HepG2 (cell line): ENCODE measurements around the gene TAS1R1. TPM values are rescaled to one million over a fixed set of nuclear protein-coding genes. Genes with fewer than 3 reads are reported as not detected.

ENCODE experiments used
- CEBPG ChIP-seq: IDR thresholded peaks from 2 replicates; pipeline ENCODE4 v1.6.1; 2016
- FOXJ3 ChIP-seq: sonication (generic); formaldehyde crosslinking; IDR thresholded peaks from 2 replicates; pipeline ENCODE4 v1.4.0; 2020; ENCODE audit warnings: missing genetic modification reagents, mild to moderate bottlenecking, borderline replicate concordance
- FOXO1 ChIP-seq: sonication (generic); formaldehyde crosslinking; IDR thresholded peaks from 2 replicates; pipeline ENCODE4 v1.4.0; 2020; ENCODE audit warnings: missing genetic modification reagents
- FUBP1 ChIP-seq: sonication (generic); formaldehyde crosslinking; IDR thresholded peaks from 2 replicates; pipeline ENCODE4 v1.5.1; 2020; ENCODE audit warnings: missing genetic modification reagents, mild to moderate bottlenecking, borderline replicate concordance
- HDAC2 ChIP-seq: sonication (generic); formaldehyde crosslinking; IDR thresholded peaks from 2 replicates; pipeline ENCODE4 v1.4.0; 2020; ENCODE audit warnings: missing genetic modification reagents
- IKZF5 ChIP-seq: IDR thresholded peaks from 2 replicates; pipeline ENCODE4 v1.6.1; 2018; ENCODE audit warnings: missing genetic modification reagents, mild to moderate bottlenecking, missing compliant biosample characterization
- MXD1 ChIP-seq: sonication (generic); formaldehyde crosslinking; IDR thresholded peaks from 2 replicates; pipeline ENCODE4 v1.4.0; 2020; ENCODE audit warnings: mild to moderate bottlenecking, missing genetic modification reagents
- MXD4 ChIP-seq: IDR thresholded peaks from 2 replicates; pipeline ENCODE4 v1.6.1; 2016; ENCODE audit warnings: mild to moderate bottlenecking, missing biosample characterization, missing genetic modification reagents
- NFE2L2 ChIP-seq: fragments of 150-350 bp; IDR thresholded peaks from 2 replicates; pipeline ENCODE4 v1.6.1; 2014; ENCODE audit warnings: low read length
- PREB ChIP-seq: sonication (generic); formaldehyde crosslinking; IDR thresholded peaks from 2 replicates; pipeline ENCODE4 v1.4.0; 2020; ENCODE audit warnings: missing genetic modification reagents
- RAD51 ChIP-seq: fragments of 450-650 bp; IDR thresholded peaks from 2 replicates; pipeline ENCODE4 v1.6.1; 2016; ENCODE audit warnings: borderline replicate concordance
- REPIN1 ChIP-seq: sonication (generic); formaldehyde crosslinking; IDR thresholded peaks from 2 replicates; pipeline ENCODE4 v1.8.0; 2022; ENCODE audit warnings: missing genetic modification reagents, low read depth, mild to moderate bottlenecking, borderline replicate concordance
- SOX13 ChIP-seq, 3 experiments: fragments of 450-650 bp in 1 of 3; sonication (generic) in 1 of 3; formaldehyde crosslinking in 1 of 3; IDR thresholded peaks in 2 of 3; conservative IDR thresholded peaks in 1 of 3; 2 replicates each; pipeline versions ENCODE4 v1.5.0 to v1.6.1; 2016 to 2020; ENCODE audit warnings: antibody characterized with exemption in 1 of 3, mild to moderate bottlenecking in 1 of 3, missing compliant biosample characterization in 1 of 3, missing genetic modification reagents in 1 of 3, moderate library complexity in 1 of 3
- SYNCRIP ChIP-seq: fragments of 200-400 bp; formaldehyde crosslinking; IDR thresholded peaks from 2 replicates; pipeline ENCODE4 v1.6.1; 2018; ENCODE audit warnings: mild to moderate bottlenecking, low read depth, low read length; ENCODE audit not compliant: insufficient read depth
- TBL1XR1 ChIP-seq: fragments of 150-350 bp; IDR thresholded peaks from 2 replicates; pipeline ENCODE4 v1.6.1; 2014; ENCODE audit warnings: borderline replicate concordance, low read length; ENCODE audit not compliant: partially characterized antibody
- ZNF549 ChIP-seq: sonication (generic); formaldehyde crosslinking; IDR thresholded peaks from 2 replicates; pipeline ENCODE4 v1.5.0; 2020; ENCODE audit warnings: missing genetic modification reagents
- ZNF614 ChIP-seq: IDR thresholded peaks from 2 replicates; pipeline ENCODE4 v1.6.1; 2018; ENCODE audit warnings: missing biosample characterization, missing genetic modification reagents, inconsistent platforms, borderline replicate concordance
- ZNF678 ChIP-seq: sonication (generic); formaldehyde crosslinking; IDR thresholded peaks from 2 replicates; pipeline ENCODE4 v1.4.0; 2020; ENCODE audit warnings: mild to moderate bottlenecking, missing genetic modification reagents
- ZNF788 ChIP-seq: sonication (generic); formaldehyde crosslinking; IDR thresholded peaks from 2 replicates; pipeline ENCODE4 v1.5.0; 2020; ENCODE audit warnings: mild to moderate bottlenecking, missing genetic modification reagents, borderline replicate concordance
- polyA plus RNA-seq, 8 experiments: library from polyadenylated mRNA; depleted of rRNA in 3 of 8; stranded (reverse) in 7 of 8; unstranded in 1 of 8; fragments of >200 nt; fragmentation: Illumina TruSeq in 4 of 8; extraction: Trizol in 4 of 8; gene quantifications; 2 replicates each; pipeline versions ENCODE4 v1.2.1 to v1.2.3, GENCODE V29; 2011 to 2016; ENCODE audit warnings: low read depth in 4 of 8, missing spikeins in 1 of 8, mixed read lengths in 1 of 8; ENCODE audit not compliant: insufficient read depth in 1 of 8
- total RNA-seq, 5 experiments: library from RNA; depleted of rRNA; stranded (reverse); fragments of >200 nt; fragmentation: Illumina TruSeq; extraction: Trizol; gene quantifications; 2 replicates each; pipeline ENCODE4 v1.2.3, GENCODE V29; 2016; ENCODE audit warnings: low read depth in 1 of 5
- TF ChIP-seq, protein P1 (sequence below): sonication (generic); formaldehyde crosslinking; IDR thresholded peaks from 2 replicates; pipeline ENCODE4 v1.4.0; 2020; ENCODE audit warnings: mild to moderate bottlenecking, missing genetic modification reagents
- TF ChIP-seq, protein P2 (sequence below): sonication (generic); formaldehyde crosslinking; IDR thresholded peaks from 2 replicates; pipeline ENCODE4 v1.5.1; 2020; ENCODE audit warnings: mild to moderate bottlenecking, moderate library complexity, missing genetic modification reagents

TAS1R1 gene
- total and polyA plus RNA-seq, 2 of the 13 experiments (the other 11 are each of a cell fraction or from before 2014, with no cell fraction given): 1.4 to 1.6 TPM

DNA sequence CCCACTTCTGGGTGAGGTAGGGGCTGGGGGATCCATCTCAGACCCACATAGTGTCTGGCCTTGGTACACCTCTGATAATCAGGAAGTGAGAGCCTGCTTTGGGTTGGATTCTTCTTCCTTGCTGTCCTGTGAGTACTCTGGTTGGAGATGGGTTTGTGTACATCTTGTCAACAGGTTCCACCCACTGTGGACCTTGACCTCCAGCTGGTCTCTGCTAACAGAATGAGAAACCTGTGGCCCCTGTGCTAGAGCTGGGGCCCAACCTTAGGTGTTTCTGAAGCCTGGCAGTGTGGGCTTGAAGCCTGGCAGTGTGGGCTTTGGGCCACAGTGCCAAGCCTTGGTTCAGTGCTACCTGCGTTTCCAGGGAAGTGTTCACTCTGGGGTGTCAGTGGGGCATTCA is 27.3 kb downstream of the TAS1R1 start (continued):
- no peak for TF ChIP-seq FUBP1 (CRISPR knock-in tag)
- peak; percentile 65; the same call in 1 of the 2 replicates for TF ChIP-seq FOXJ3
- TF ChIP-seq PREB (CRISPR knock-in tag): no peak
- no peak for TF ChIP-seq ZNF678 (CRISPR knock-in tag)
- peak; percentile 12 for TF ChIP-seq TBL1XR1
- TF ChIP-seq SYNCRIP: no peak
- peak; percentile 70; the same call in 1 of the 2 replicates for TF ChIP-seq ZNF614
- peak; percentile 88 for TF ChIP-seq ZNF788 (CRISPR knock-in tag)
- peak; percentile 80; the same call in 1 of the 2 replicates for TF ChIP-seq IKZF5
- TF ChIP-seq MXD4 (CRISPR knock-in tag): 0 out of 2 replicates have a peak, but pooled peaks have one; percentile 31
- peak; percentile 97 for TF ChIP-seq FOXO1
- TF ChIP-seq NFE2L2: no peak
- TF ChIP-seq REPIN1 (CRISPR knock-in tag): no peak; the same call in 1 of the 2 replicates
- TF ChIP-seq RAD51: no peak
- TF ChIP-seq ZNF549 (CRISPR knock-in tag): no peak
- TF ChIP-seq, protein P1, sequence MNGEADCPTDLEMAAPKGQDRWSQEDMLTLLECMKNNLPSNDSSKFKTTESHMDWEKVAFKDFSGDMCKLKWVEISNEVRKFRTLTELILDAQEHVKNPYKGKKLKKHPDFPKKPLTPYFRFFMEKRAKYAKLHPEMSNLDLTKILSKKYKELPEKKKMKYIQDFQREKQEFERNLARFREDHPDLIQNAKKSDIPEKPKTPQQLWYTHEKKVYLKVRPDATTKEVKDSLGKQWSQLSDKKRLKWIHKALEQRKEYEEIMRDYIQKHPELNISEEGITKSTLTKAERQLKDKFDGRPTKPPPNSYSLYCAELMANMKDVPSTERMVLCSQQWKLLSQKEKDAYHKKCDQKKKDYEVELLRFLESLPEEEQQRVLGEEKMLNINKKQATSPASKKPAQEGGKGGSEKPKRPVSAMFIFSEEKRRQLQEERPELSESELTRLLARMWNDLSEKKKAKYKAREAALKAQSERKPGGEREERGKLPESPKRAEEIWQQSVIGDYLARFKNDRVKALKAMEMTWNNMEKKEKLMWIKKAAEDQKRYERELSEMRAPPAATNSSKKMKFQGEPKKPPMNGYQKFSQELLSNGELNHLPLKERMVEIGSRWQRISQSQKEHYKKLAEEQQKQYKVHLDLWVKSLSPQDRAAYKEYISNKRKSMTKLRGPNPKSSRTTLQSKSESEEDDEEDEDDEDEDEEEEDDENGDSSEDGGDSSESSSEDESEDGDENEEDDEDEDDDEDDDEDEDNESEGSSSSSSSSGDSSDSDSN: peak; percentile 55
- TF ChIP-seq CEBPG: no peak
- peak; percentile 96 for TF ChIP-seq HDAC2 (CRISPR knock-in tag)
- TF ChIP-seq, protein P2, sequence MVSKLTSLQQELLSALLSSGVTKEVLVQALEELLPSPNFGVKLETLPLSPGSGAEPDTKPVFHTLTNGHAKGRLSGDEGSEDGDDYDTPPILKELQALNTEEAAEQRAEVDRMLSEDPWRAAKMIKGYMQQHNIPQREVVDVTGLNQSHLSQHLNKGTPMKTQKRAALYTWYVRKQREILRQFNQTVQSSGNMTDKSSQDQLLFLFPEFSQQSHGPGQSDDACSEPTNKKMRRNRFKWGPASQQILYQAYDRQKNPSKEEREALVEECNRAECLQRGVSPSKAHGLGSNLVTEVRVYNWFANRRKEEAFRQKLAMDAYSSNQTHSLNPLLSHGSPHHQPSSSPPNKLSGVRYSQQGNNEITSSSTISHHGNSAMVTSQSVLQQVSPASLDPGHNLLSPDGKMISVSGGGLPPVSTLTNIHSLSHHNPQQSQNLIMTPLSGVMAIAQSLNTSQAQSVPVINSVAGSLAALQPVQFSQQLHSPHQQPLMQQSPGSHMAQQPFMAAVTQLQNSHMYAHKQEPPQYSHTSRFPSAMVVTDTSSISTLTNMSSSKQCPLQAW (CRISPR knock-in tag): no peak
- peak; percentile 29; the same call in 1 of the 2 replicates for TF ChIP-seq SOX13 (IDR thresholded peaks at IDR 0.05)
- TF ChIP-seq SOX13 (CRISPR knock-in tag; conservative IDR thresholded peaks at IDR 0.05 in 1 of 2, IDR thresholded peaks at IDR 0.05 in 1 of 2): peak in 1 of 2 experiments; percentile 73; a peak in 2 of 4 replicates
- no peak for TF ChIP-seq MXD1
